ENCODE measurements around the gene MAD1L1. TPM values are rescaled to one million over a fixed set of nuclear protein-coding genes. Genes with fewer than 3 reads are reported as not detected.

The MAD1L1 gene
- total RNA-seq, 1 donor from 2014 or later: 112 TPM

DNA sequence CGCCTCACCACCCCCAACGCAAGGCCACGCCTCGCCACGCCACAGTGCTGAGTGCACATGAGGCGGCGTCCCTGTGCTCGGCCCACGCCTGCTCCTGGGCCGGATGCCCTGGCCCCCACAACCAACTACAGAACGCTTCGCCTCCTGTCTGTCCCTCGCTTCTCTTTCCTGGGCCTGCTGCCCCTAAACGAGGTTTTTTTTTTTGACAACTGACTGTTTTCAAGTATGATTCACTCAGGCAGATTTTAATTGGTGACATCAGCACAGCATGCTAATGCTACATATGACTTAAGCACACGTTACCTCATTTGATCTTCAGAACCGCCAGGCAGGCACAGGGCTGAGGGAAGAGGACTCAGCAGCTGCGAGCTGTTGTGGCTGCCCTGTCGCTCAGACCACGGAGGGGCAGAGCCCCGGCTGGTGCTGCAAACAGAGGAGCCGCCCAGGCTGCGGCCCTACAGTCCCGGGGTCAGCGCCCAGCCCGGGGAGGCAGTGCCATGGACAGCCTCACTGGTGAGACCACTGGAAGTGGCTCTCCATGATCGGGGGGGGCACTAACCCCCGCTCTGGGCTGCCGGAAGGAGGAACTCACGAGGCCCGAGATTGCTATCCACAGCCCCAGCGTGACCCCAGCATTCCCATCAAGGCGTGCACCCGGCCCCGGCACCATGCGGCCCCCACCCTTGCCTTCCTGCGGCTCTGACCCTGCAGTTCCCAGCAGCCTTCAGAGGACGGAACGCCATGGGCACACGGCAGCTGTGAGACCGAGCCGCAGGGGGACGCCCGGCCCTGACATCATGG lies 212.8 kb downstream of the MAD1L1 start:
- intact Hi-C loops (cut with micrococcal nuclease): no loop called here

DNA sequence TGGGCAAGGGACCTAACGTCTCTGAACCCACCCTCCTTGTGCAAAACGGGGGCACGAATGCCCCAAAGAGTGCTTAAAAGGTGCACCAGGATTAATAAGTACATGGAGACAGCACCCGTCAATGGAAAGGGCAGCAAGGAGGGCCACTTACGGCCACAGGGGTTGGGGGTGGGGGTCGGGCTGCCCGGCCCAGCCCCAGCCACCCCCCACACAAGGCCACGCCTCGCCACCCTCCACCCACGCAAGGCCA lies 213.4 kb downstream of the MAD1L1 start:
- intact Hi-C loops (cut with micrococcal nuclease): no loop called here

DNA sequence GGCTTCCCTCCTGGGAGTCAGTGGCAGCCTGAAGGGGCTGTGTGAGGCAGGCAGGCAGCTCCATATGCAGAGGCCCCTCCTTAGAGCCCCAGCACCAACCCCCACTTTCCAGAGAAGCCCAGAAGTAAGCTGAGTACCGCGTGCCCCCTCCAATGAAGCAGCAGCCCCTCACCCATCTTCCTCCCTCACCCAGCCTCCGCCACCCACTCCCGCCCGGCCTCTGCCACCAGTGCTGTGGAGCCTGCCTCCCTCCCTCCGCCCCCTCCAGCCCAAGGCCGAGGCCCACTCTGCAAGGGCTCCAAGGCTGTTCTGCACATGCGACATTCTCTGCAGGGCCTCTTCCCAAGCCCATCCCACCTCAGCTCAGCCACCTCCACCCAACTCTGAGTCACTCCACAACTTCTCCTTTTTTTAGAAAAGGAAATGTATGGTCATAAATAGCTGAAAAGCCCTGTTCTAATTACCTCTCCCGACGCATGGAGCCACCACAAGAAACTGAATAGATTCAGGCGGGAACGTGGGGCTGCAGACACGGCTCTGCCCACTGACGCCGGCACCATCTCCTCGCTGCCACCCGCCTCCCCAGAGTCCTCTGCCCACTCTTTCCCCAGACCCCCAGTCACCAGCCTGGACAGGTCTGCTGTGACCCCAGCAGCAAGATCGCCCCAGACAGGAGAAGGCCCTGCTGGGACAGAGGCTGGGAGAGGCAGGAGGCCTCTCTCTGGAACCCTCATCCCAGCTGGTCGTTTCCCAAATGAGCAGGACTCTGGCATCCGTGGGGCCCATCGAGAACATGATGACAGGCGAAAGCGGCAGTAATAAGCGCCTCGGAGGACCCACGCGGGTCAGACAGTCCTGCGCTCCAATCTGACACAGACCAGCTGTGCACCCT lies 213.9 kb downstream of the MAD1L1 start:
- intact Hi-C loops (cut with micrococcal nuclease): no loop called here

DNA sequence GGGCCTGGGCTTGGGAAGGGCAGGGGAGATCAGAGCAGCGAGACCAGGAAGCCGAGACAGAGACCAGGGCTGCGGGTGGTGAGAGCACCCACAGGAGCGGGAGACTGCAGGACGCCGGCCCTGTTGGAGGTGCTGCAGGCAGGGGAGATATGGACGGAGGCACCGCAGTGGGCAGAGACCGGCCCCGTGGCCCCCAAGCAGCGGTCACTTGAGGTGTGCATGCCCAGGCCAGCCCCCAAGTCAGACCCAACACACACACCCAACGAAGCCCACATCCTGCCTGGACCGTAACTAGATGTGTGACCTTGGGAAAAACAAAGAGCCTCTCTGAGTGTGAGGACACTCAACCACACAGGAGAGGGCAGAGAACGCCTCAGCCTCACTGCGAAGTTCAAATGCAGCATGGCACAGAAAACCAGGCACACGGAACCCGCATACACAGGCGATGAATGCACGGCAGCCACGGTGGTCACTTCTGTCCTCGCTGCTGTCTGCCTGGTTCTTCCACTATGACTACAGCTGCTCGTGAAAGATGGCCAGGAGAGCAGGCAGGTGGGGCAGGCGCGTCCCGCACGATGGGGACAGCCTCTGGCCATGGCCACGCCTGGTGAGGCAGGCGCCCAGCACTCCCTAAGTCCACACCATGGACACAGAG lies 214.7 kb downstream of the MAD1L1 start:
- intact Hi-C loops (cut with micrococcal nuclease): no loop called here

DNA sequence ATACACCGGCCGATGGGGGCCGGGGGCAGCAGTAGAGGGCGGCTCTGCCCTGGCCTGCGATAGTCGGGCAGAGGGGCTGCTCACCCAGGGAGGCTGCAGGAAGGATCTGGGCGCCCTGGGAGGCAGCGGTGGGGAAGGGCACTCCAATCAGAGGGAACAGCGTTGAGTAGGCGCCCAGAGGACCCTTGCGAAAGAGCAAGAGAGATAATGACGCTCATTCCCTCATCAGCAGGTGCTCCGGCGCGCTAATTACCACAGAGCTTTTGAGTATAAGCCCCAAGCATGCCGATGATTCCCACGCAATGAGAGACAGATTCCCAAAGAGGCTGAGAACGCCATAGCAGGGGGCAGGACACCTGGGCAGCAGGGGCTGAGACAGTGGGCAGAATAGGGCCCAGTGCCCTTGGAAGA lies 215.3 kb downstream of the MAD1L1 start:
- intact Hi-C loops (cut with micrococcal nuclease): no loop called here

DNA sequence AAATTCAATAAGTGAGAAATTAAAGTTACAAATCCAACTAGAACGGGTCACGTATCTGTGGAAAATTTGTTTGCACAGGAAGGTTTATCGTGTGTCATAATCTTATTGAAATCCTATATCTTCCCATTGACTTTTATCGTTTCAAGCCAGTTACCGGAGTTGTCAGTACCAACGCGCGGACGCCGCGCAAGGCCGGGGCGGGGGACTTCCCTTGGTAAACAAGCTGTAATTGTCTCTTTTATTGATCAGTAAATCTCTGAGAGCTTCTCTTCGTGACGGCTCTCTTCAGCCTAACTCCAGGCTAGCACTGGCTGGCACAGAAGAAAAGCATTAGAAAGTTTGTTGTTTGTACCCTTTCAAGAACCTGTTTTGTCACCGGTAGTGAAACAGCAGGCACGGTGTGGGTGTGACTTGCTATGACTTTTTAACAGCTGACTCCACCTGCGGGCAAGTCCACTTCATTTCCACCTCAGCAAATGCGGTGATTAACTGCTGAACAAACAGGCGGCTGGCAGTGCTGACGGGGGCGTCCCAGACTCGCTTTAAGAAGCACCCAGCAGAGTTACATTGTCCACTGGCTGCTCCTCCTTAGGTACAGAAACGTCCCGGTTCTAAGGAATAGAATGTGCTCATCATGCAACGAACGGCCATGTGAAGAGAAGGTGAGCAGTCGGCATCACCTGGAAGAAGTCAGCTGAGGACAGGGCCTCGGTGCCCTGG lies 215.8 kb downstream of the MAD1L1 start:
- intact Hi-C loops (cut with micrococcal nuclease): no loop called here

DNA sequence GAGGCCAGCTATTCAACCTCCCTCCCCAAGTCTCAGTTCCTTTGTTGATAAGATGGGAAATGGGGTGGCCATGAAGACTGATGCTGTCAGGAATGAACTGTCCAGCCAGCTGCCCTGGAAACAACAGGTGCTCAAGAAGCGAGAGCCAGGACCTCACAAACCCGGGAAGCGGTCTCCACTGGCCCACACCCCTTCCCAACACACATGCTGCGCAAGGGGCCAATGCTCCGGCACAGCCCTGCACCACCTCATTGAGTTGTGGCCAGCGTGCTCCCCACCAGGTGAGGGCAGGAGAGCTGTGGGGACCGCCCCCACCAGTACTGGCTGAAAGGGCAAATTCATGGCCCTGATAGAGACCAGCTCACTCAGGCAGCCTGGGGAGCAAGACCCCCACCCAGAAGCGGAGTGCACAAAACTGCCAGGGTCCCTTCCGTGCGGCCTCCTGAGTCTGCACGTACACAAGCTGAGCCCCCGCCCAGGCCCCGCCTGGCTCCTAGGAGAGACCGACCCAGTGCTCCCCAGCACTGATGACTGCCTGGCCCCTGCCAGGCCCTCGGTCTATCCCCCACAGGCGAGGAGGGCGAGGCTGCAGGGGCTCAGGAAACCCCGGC lies 216.6 kb downstream of the MAD1L1 start:
- intact Hi-C loops (cut with micrococcal nuclease): no loop called here

DNA sequence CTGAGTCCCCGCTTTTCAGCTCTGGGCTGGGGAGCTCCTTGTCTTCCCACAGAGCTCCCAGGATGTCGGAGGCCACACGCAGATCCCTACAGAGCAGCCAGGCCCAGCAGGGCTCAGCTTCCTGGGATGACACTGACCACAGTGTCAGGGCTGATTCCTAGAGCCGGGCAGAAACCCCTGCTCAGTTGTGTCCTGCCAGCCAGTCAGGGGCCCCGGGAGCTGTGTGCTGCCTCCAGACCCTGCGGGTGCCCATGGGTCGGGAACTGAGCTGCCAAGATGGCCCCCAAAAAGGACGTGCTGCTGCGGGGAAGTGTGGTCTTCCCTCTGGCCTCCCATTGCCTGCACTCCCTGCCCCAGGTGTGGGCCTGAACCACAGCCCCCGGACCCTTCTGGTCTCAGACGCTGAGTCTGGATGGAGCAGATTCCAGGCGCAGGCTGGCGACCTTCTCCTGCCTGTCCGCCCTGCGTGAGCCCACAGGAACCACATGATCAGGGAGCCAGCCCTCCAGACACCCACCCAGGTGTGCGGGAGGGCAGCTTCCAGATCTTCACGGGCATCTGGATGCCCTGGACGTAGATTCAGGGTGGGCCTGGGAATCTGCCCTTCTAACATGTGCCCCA lies 217.4 kb downstream of the MAD1L1 start:
- intact Hi-C loops (cut with micrococcal nuclease): no loop called here

DNA sequence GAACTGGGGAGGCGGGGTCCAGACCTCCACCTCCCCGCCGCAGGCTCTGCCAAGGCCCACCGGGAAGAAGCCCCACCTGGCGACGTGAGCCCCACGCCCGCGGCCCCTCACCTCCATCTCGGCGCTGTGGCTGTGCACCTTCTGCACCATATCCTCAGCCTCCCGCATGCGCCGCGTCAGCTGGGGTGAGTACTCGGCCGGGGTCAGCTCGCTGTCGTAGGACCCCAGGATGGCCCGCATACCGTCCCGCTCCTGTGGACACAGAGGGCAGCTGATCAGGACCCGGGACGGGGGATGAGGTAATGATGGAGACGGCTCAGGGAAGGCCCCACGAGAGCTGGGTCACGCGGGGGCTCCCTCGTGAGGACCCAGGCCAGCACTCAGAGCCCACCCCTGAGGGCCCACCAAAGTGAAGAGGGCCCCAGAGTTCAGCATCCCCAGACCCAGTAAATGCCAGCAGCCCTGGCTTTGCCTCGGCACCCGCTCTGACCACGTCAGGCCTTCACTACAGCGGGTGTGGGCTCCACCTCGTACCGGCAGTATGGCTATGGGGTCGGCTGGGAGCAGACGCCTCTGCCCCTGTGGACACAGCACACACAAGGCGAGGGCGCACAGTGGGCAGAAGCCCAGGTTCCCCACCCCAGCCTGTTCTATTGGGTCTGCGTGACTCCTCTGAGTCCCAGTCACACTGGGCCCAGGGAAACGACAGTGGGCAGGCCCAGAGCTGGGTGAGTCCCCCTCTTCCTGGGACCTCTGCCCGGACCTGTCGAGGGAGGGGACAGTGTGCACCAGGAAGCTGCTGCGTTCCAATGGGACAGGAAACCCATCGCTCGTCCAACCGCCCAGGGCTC lies 218.1 kb downstream of the MAD1L1 start:
- intact Hi-C loops (cut with micrococcal nuclease): no loop called here

DNA sequence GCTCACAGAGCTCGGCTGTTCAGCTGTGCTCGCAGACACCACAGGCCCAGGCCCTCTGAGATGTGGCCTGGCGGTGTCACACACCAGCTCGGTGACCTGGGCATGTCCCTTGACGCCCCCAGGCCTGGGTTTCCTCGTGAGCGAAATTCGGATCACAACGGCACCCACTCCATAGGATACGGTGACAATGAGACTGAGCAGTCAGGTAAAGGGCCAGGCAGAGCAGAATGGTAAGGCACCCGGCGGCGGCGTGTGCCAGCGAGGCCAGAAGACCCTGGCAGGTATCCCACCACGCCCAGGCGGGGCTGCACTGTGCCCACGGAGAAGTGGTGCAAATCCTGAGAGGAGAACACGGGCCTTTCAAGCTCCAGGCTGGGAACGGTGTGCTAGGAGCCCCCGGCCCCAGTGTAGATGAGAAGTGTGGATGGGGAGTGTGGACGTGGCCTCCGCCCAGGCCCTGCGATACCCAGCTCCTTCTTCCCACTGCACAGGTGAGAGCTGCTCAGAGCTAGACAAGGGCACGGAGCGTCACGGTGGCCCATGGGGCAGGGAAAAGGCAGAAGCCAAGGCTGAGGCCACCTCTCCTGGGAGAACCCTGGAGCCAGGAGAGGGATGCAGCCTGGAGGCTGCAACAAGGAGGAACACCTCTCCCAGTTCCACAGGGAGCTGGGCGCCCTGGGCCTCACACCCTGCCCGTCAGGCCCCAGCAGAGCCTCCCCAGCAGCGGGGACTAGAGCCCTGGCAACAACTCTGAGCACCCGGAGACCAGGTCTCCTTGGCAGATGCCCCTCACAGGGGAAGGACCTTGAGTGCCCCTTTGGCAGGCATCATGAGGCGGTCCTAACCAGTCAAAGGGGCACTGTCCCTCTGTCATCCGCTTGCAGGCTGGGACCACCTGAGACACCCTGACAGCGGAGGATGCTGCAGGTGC lies 219.1 kb downstream of the MAD1L1 start:
- intact Hi-C loops (cut with micrococcal nuclease): no loop called here

DNA sequence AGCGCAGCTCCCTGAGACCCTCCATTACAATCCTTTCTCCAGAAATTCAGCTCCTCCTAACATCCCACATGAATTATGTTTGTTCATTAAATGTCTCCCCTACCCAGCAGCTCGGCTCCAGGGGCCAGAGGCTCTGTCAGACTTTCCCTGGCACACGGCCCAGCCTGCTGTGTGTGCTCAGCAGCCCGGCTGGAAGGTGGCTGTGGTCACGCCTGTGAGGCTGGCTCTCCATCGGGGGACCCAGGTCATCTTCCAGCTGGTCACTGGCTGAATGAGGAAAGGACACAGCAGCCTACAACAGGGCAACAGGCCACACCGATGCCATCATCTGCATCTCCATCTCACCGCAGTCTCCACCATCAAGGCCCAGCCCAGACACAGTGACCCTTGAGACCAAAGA lies 219.8 kb downstream of the MAD1L1 start:
- intact Hi-C loops (cut with micrococcal nuclease): no loop called here

DNA sequence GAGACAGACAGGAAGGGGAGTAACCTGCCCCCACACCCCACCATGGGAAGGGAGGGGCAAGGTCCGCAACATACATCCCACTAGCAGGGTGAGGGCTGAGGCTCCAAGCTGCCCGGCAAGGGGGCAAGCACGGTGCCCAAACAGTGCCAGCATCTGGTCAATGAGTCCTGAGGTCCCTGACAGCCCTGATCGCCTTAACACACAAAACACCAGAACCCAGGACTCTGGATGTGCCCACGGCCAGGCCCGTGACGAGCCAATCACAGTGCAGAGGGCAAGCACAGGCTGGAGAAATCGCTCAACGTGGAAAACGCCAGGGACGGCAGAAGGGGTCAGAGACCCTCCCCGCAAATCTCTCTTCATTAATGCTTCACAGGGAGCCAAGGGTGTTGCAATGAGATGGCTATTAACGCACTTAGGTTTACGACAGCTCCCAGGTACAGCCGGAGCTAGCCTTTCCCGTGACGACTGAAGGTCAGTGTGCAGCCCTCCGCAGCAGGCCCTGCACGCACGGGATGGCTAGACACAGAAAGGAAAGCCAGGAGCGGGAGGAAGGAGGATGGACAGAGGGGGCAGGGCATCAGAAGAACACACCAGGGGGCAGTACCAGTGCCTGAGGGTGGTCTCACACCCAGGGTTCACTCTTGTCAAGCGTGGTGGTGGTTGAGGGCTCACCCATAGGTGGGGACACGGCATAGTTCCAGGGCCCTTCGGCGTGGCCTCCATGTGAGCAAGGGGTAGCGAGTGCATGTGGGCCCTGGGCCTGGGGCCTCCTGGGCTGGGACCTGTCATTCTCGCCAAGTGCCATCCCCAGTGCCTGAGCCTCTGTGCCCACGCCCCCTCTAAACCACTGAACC lies 220.5 kb downstream of the MAD1L1 start:
- intact Hi-C loops (cut with micrococcal nuclease): no loop called here

DNA sequence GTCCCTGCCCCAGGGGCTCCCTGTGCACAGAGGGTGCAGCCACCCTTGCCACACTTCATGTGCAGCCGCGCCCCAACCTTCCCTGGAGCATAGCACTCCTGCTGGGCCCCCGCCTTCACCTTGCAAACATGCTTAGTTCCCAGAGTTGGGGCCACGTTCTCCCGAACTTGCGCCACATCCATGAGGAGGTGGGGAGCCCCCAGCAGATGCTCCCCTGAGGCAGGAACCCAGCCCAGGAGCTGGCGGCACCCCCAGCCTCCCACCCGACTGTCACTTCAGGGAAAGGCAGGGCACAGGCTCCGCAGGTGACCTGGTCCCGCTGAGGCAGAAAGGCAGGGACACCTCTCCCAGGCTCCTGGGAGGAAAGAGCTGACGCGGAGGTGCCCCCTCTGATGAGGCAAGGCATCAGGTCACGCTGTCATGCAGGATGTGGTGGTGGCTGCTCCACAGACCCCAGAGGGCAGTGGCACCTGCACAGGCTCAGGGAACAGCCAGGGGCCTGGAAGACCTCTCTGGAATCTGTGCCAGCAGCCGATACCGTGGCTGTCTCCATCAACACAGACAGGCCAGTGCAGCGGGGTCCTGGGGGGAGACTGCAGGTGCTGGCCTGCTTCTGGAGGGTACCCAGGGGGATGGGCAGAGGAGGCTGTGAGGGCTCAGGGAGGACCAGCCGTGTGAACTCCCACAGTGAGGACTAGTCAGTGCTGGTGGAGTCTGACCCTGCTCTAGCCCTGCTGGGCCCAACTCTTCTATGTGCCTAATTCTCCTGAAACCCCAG lies 221.3 kb downstream of the MAD1L1 start:
- intact Hi-C loops (cut with micrococcal nuclease): no loop called here

DNA sequence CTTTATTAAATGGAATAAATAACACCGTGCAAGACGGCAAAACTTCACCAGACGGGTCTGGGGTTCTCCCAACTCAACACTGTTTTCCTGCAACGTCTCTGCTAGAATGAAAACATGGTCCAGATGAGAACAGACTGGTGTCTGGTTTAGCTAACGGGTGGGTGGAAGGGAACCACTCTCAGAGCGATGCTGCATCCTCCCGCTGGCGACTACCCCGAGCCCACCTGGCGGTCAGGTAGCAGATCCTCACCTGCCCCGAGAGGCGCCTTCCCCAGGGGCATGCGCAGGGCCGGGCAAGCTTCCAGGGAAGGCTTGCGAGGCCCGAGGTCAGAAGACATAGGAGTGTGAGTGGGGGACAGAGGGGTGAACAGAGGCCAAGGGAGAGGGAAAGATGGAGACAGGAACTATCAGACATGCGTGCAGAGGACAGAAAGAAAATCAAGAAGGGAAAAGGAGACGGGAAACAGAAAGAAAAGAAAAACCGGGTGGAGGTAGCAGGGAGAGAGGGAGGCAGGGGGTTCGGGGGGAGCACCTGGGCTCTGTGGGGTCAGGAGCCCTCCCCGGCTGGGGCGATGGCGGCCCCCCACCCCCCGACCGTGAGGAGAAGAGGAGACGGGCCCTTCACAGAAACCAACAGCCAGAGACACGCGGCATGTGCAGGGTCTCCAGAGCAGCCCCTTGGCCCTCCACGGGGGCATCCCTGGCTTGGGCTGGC lies 222.0 kb downstream of the MAD1L1 start:
- intact Hi-C loops (cut with micrococcal nuclease): no loop called here

DNA sequence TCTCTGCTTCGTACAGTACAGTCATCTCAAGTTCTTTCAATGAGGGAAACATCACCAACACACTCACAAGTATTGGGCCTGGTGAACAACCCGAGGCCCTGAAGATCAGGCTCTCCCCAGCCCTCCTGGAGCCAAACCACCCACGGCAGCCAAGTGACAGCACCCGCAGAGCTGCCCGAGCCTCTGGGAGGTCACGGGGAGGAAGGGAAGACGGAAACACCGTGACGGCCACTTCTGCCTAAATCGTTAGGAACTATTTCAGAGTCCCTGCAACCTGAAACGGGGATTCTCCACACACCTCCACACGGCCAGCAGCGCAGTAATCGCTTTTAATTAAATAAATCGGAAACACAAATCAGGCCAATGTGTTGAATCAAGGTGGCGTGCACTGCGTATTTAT lies 222.6 kb downstream of the MAD1L1 start:
- intact Hi-C loops (cut with micrococcal nuclease): no loop called here

DNA sequence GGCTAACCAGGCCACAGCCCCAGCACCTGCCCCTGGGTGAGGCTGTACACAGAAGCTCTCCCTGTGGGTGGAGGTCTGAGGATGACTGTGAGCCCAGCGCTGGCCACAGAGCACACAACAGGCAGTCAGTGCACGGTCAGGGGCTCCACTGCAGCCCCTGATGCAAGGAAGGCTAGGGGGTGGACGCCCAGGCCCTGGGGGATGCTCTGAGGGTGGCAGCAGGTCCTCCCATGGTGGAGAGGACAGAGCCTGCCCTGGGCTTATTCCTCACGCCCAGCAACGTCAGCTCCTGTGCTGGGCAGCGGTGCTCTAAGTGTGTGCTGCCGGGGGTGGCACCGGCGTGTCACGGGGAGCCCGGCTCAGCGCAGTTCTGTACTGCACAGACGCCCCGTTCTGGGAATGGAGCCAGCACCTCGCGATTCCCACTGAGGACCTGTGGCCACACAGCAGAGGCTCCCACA lies 223.2 kb downstream of the MAD1L1 start:
- intact Hi-C loops (cut with micrococcal nuclease): no loop called here

All from T-helper 1 cell treated with Interleukin-12 subunit alpha and Interleukin-12 subunit beta and Interleukin-4 antibody, amounts not matched to agents 30 ng/mL and 1 ng/mL, for 36 hours (primary cell).